Smooth muscle cell (in vitro differentiated cells): ENCODE measurements around the gene ALDH8A1. TPM values are rescaled to one million over a fixed set of nuclear protein-coding genes. Genes with fewer than 3 reads are reported as not detected.

Source experiments
- DNase-seq: peaks from one replicate; lab custom pipeline; 2025; ENCODE audit not compliant: unreplicated experiment; lab: John Stamatoyannopoulos, UW
- H2AFZ ChIP-seq: fragments of 200-600 bp; sonication (generic); 2 replicates; pipeline ENCODE4 v1.6.0; 2016; ENCODE audit warnings: antibody characterized with exemption, low read depth, mild to moderate bottlenecking
- H3F3A ChIP-seq: fragments of 200-600 bp; sonication (generic); 2 replicates; pipeline ENCODE4 v1.6.0; 2017; ENCODE audit warnings: antibody characterized with exemption, low read depth
- H3K27ac ChIP-seq: fragments of 200-600 bp; sonication (generic); 2 replicates; pipeline ENCODE4 v1.5.1; 2016; ENCODE audit warnings: low read depth, mild to moderate bottlenecking
- H3K27me3 ChIP-seq: fragments of 200-600 bp; sonication (generic); 2 replicates; pipeline ENCODE4 v1.6.1; 2016; ENCODE audit warnings: low read depth, mild to moderate bottlenecking
- H3K36me3 ChIP-seq: fragments of 200-600 bp; sonication (generic); 2 replicates; pipeline ENCODE4 v1.5.1; 2016; ENCODE audit warnings: low read depth
- H3K4me1 ChIP-seq: fragments of 200-600 bp; sonication (generic); 2 replicates; pipeline ENCODE4 v1.5.1; 2016; ENCODE audit warnings: low read depth
- H3K4me2 ChIP-seq: fragments of 200-600 bp; sonication (generic); 2 replicates; pipeline ENCODE4 v1.6.0; 2016; ENCODE audit warnings: mild to moderate bottlenecking
- H3K4me3 ChIP-seq: fragments of 200-600 bp; sonication (generic); 2 replicates; pipeline ENCODE4 v1.5.1; 2016; ENCODE audit warnings: mild to moderate bottlenecking
- H3K79me2 ChIP-seq: fragments of 200-600 bp; sonication (generic); 2 replicates; pipeline ENCODE4 v1.6.0; 2016; ENCODE audit warnings: low read depth, mild to moderate bottlenecking
- H3K9ac ChIP-seq: fragments of 200-600 bp; sonication (generic); 2 replicates; pipeline ENCODE4 v1.6.0; 2016; ENCODE audit warnings: low read depth
- H3K9me3 ChIP-seq: fragments of 200-600 bp; sonication (generic); replicated peaks from 2 replicates; pipeline ENCODE4 v1.5.1; 2016; ENCODE audit warnings: low read depth
- H4K20me1 ChIP-seq: fragments of 200-600 bp; sonication (generic); 2 replicates; pipeline ENCODE4 v1.6.0; 2016; ENCODE audit warnings: low read depth
- CTCF ChIP-seq: fragments of 200-600 bp; sonication (generic); IDR thresholded peaks from 2 replicates; pipeline ENCODE4 v1.5.1; 2017; ENCODE audit warnings: borderline replicate concordance, mild to moderate bottlenecking, antibody characterized with exemption; ENCODE audit not compliant: insufficient read depth, poor library complexity, severe bottlenecking
- WGBS: methylation state at CpG from one replicate; pipeline ENCODE4 v1.1.7; 2016; ENCODE audit warnings: low lambda C conversion rate; 5-methylcytosine and 5-hydroxymethylcytosine counted together
- polyA plus RNA-seq: library from polyadenylated mRNA; unstranded; fragments of >200 nt; fragmentation: Nextera tagmentation; extraction: Ambion mirVana; gene quantifications from 2 replicates; pipeline ENCODE4 v1.2.1, GENCODE V29; 2016
- total RNA-seq: library from RNA; depleted of rRNA; stranded (reverse); fragments of >200 nt; gene quantifications from 2 replicates; pipeline ENCODE4 v1.2.3, GENCODE V29; 2014

The ALDH8A1 gene
- total and polyA plus RNA-seq, 2 experiments from 2014 or later = 0.64 to 11.2 TPM

GRCh38 chr6:134962421-134962820 lies 12.5 kb upstream of the ALDH8A1 start:
- no peak overlapping the region for H2AFZ ChIP-seq
- H3K9ac ChIP-seq = no peak overlapping the region
- DNase-seq = no peak
- no peaks in the 10 kb centered on the region for H4K20me1 ChIP-seq
- peaks cover 4% of the 10 kb centered on the region for H3K9me3 ChIP-seq
- no peak overlapping the region for H3K4me3 ChIP-seq
- no peak overlapping the region for H3K4me2 ChIP-seq
- no peaks in the 10 kb centered on the region for H3K79me2 ChIP-seq
- H3K36me3 ChIP-seq = peaks cover 29% of the 10 kb centered on the region
- no peaks in the 10 kb centered on the region for H3F3A ChIP-seq
- no peak overlapping the region for H3K27ac ChIP-seq
- H3K27me3 ChIP-seq = no peaks in the 10 kb centered on the region
- no peaks in the 10 kb centered on the region for H3K4me1 ChIP-seq
- TF ChIP-seq CTCF = no peak

GRCh38 chr6:134961366-134961765 lies 11.5 kb upstream of the ALDH8A1 start:
- H3K27ac ChIP-seq = no peak overlapping the region
- H2AFZ ChIP-seq = no peak overlapping the region
- peaks cover 4% of the 10 kb centered on the region for H3K9me3 ChIP-seq
- no peak overlapping the region for H3K9ac ChIP-seq
- TF ChIP-seq CTCF = no peak
- WGBS = 88% methylated on average over 3 of the region's 3 CpGs
- no peaks in the 10 kb centered on the region for H3K79me2 ChIP-seq
- H3K27me3 ChIP-seq = no peaks in the 10 kb centered on the region
- no peaks in the 10 kb centered on the region for H3K4me1 ChIP-seq
- H4K20me1 ChIP-seq = no peaks in the 10 kb centered on the region
- DNase-seq = no peak
- H3K36me3 ChIP-seq = peaks cover 27% of the 10 kb centered on the region
- no peak overlapping the region for H3K4me2 ChIP-seq
- no peaks in the 10 kb centered on the region for H3F3A ChIP-seq
- H3K4me3 ChIP-seq = no peak overlapping the region

GRCh38 chr6:134959603-134960002 lies 9.7 kb upstream of the ALDH8A1 start:
- no peak overlapping the region for H3K4me2 ChIP-seq
- no peak overlapping the region for H2AFZ ChIP-seq
- TF ChIP-seq CTCF = no peak
- H4K20me1 ChIP-seq = no peaks in the 10 kb centered on the region
- no peaks in the 10 kb centered on the region for H3K79me2 ChIP-seq
- no peak overlapping the region for H3K9ac ChIP-seq
- H3K36me3 ChIP-seq = peaks cover 14% of the 10 kb centered on the region
- DNase-seq = no peak
- no peaks in the 10 kb centered on the region for H3K27me3 ChIP-seq
- H3K4me1 ChIP-seq = no peaks in the 10 kb centered on the region
- H3F3A ChIP-seq = no peaks in the 10 kb centered on the region
- H3K27ac ChIP-seq = no peak overlapping the region
- H3K9me3 ChIP-seq = peaks cover 4% of the 10 kb centered on the region
- no peak overlapping the region for H3K4me3 ChIP-seq

GRCh38 chr6:134956676-134957075 lies 6.8 kb upstream of the ALDH8A1 start:
- Histone ChIP-seq H3K27me3 (no peaks in the 10 kb centered on the region), H4K20me1 (no peaks in the 10 kb centered on the region), H3K27ac (no peak overlapping the region), H3K79me2 (no peaks in the 10 kb centered on the region), H3K36me3 (peaks cover 10% of the 10 kb centered on the region), H3K9me3 (peaks cover 4% of the 10 kb centered on the region), H2AFZ (no peak overlapping the region), H3K4me2 (no peak overlapping the region), H3K9ac (no peak overlapping the region), H3F3A (no peaks in the 10 kb centered on the region), H3K4me3 (no peak overlapping the region), H3K4me1 (no peaks in the 10 kb centered on the region)
- no peak for TF ChIP-seq CTCF
- no peak for DNase-seq
- 98% methylated on average over 2 of the region's 2 CpGs for WGBS
